Stimulated activated CD8-positive, alpha-beta memory T cell treated with anti-CD3 and anti-CD28 coated beads, Interleukin-12 subunit alpha, Interleukin-12 subunit beta, amount 100 ng/mL, for 4 hours (primary cell): ENCODE results near the gene SH2B3.
"Not testable (repeated sequence)": the region's sequence is repeated elsewhere in the genome, so short reads cannot be mapped to it uniquely, and the experiment has no call there.

Experiments
- DNase-seq: peaks from one replicate; pipeline ENCODE4 v3.0.0-alpha.2; 2020; ENCODE audit warnings: low read depth

Gene SH2B3

GRCh38 chr12:111387747-111388323, 17.9 kb upstream of the SH2B3 start:
- DNase-seq, result no peak

GRCh38 chr12:111389635-111390034, 16.1 kb upstream of the SH2B3 start:
- no peak for DNase-seq

DNA sequence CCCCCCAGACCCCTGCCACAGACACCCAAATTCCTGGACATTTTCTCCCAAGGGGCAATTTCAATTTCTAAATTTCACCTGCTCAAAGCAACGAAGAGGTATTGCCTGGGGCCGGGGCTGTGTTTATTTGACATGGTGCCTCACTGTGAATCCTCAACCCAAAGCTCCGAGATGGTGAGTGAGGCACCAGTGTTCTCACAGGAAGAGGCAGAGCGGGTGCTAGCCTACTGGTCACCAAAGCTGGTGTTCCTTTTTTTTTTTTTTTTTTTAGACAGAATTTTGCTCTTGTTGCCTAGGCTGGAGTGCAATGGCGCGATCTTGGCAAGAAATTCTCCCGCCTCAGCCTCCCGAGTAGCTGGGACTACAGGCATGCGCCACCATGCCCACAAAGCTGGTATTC, 14.8 kb upstream of the SH2B3 start:
- DNase-seq, result no peak

GRCh38 chr12:111393700-111394300, 11.9 kb upstream of the SH2B3 start:
- DNase-seq, result no peak

DNA sequence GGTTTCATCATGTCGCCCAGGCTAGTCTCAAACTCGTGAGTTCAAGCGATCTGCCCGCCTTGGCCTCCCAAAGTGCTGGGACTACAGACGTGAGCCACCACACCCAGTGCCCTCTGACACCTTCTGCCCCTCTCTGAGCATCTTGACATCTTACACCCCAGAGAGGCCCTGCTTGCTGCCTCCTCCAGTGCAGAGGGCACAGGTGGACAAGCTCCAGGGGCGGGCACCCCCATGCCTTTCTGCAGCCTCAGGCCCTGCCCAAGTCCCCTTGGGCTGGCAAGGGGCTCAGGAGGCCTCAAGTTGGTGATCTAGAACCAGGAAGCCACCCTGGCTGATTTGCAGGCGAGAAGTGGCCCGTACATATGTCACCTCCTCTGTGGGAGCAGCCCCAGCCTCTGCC, 11.2 kb upstream of the SH2B3 start:
- no peak for DNase-seq

DNA sequence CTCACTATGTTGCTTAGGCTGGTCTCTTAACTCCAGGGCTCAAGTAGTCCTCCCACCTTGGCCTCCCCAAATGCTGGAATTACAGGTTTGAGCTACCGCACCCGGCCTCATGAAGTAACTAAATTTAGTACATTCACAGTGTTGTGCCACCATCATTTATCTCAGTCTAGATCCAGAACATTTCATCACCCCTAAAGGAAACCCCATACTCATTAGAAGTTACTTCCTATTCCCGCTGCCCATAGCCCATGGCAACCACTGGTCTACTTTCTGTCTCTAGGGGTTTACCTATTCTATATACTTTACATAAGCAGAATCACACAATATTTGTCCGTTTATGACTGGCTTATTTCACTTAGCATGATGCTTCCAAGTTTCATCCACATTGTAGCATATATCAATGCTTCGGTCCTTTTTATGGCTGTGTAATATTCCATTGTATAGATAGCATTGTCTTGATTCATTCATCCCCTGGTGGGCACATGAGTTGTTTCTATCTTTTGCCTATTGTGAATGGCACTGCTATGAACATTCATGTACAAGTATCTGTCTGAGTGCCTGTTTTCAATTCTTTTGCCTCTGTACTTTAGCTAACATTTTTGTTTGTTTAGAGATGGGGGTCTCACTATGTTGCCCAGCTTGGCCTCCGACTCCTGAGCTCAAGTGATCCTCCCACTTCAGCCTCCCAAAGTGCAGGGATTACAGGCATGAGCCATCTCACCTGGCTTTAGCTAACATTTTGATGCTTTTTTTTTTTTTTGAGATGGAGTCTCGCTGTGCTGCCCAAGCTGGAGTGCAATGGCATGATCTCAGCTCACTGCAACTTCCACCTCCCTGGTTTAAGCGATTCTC, 10.2 kb upstream of the SH2B3 start:
- no peak for DNase-seq

DNA sequence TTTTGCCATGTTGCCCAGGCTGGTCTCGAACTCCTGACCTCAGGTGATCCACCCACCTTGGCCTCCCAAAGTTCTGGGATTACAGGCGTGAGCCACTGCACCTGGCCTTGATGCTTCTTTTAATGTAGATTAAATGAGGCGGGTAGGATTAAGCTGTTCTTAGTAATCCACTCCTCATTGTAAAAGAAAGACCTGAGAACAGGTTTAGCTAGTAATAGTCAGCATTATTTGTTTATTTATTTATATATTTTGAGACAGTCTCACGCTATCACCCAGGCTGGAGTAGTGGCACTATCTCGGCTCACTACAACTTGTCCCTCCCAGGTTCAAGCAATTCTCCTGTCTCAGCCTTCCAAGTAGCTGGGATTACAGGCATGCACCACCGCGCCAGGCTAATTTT, 9.5 kb upstream of the SH2B3 start:
- DNase-seq, result not testable (repeated sequence)

- peak; percentile 79 for DNase-seq
Measured at GRCh38 chr12:111396726-111397445, 8.8 kb upstream of the SH2B3 start.

GRCh38 chr12:111398530-111398929, 7.2 kb upstream of the SH2B3 start:
- no peak for DNase-seq

DNA sequence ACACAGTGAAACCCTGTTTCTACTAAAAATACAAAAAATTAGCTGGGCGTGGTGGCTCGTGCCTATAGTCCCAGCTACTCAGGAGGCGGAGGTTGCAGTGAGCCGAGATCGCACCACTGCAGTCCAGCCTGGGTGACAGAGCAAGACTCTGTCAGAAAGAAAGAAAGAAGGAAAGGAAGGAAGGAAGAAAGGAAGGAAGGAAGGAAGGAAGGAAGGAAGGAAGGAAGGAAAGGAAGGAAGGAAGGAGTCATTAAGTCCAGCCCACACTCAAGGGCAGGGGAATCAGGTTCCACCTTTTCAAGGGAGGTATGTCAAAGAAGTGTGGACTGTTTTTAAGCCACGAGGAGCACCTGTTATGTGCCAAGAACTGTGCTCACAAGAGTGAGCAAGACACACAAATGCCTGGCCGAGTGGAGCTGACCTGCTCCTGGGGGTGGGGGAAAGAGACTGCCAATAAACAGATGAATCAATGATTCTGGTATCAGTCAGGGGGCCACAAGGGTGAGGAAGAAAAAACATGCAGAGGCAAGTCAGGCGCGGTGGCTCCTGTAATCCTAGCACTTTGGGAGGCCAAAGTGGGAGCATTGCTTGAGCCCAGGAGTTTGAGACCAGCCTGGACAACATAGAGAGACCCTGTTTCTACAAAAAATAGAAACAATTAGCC, 5.8 kb upstream of the SH2B3 start:
- not testable (repeated sequence) for DNase-seq

DNA sequence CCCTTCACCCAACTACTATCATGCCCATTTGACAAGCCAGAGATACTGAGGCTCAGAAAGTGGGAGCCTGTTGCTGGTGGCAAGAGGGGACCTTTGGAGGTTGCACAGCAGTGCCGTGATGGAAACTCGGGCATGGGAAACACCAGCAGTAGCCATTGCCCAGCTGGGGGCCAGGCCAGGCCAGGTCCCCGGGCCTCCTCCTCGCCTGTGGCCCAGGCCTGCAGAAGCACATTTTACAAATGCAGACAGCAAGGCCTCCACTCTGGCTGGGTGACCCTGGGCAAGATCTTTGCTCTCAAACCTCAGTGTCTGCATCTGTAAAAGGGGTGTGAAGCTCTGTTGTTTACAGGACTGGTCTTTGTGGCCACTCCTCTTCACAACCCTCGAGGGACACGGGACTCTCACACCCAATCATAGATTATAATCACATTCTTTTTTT, 4.5 kb upstream of the SH2B3 start:
- no peak for DNase-seq

- DNase-seq, result not testable (repeated sequence)
Measured at GRCh38 chr12:111402490-111402824, 3.3 kb upstream of the SH2B3 start.

GRCh38 chr12:111404362-111405148, 1.2 kb upstream of the SH2B3 start:
- DNase-seq, result peak; percentile 74

- peak; percentile 99 for DNase-seq
Measured at GRCh38 chr12:111405149-111405858, 419 bp upstream of the SH2B3 start.

- peak; percentile 51 for DNase-seq
Measured at GRCh38 chr12:111406474-111407376, 1.0 kb downstream of the SH2B3 start.

- DNase-seq, result no peak
Measured at GRCh38 chr12:111407377-111408115, 1.8 kb downstream of the SH2B3 start.

DNA sequence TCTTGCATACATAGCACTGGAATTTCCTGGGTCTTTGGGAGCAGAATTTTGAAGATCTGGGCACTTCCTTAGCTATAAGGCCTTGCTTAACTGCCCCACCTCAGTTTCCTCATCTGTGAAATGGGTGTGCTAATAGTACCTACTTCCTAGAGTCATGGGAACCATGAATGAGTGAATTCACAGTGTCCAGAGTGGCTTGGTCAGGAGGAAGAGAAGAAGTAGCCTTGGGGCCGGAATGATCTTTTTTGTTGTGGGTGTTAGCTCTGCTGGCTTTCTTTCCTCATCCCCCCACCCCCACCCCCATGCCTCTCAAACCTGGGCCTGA, 2.4 kb downstream of the SH2B3 start:
- DNase-seq, result no peak

DNA sequence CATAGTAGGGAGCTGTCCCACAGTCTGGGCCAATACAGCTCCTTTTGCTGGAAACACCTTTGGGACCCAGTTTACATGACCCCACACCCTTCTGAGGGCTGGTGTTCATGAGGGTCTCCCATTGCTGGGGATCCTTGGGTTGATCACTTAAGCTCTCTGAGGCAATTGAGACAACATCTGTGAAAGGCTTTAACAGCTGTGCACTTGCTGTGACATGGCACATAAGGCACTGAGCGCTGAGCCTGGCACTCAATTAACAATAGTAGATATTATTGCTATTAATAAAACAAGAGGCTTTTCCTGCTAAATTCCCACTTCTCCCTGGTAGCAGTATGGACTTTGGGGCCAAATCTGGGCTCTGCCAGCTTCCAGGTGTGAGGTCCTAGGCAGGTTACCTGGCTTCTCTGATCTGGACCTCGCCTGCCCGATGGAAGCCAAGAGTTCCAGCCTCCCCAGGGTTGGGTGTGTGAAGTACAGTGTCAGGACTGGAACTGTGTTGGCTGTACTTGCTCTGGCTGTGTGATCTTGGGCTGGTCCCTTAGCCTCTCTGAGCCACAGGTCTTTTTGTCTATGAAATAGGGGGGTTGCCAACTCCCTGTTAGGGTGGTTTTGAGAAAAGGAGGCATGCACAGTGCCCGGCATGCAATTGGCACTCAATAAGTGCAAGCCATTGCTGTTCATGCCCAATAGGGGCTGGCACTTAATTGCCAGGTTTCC, 3.1 kb downstream of the SH2B3 start:
- DNase-seq, result no peak
